CD4-positive, alpha-beta memory T cell (primary cell): ENCODE results near the gene LHFPL3. TPM values are rescaled to one million over a fixed set of nuclear protein-coding genes. Genes with fewer than 3 reads are reported as not detected.

Source experiments
- CTCF ChIA-PET: fragments of 350-600 bp; sonication (Branson Sonifier 250); formaldehyde crosslinking; loops from one replicate; lab custom pipeline; 2021; ENCODE audit warnings: inconsistent platforms; ENCODE audit not compliant: partially characterized antibody; lab: Charles Lee
- POLR2A ChIA-PET: fragments of 350-600 bp; sonication (Branson Sonifier 250); formaldehyde crosslinking; loops from one replicate; lab custom pipeline; 2021; ENCODE audit not compliant: partially characterized antibody; lab: Charles Lee
- DNase-seq, 5 donors: peaks; one replicate each; pipeline versions ENCODE4 v3.0.0 to v3.0.0-alpha.2; 2020 to 2022; ENCODE audit warnings: mixed read lengths in 1 of 5
- H3K27ac ChIP-seq: one replicate; pipeline ENCODE4 v1.7.0; 2013; ENCODE audit warnings: low read depth, low read length
- H3K27me3 ChIP-seq: 2 replicates; pipeline ENCODE4 v1.7.0; 2013; ENCODE audit warnings: mild to moderate bottlenecking, low read length, moderate library complexity; ENCODE audit not compliant: insufficient read depth
- H3K36me3 ChIP-seq: 2 replicates; pipeline ENCODE4 v1.7.0; 2013; ENCODE audit warnings: mild to moderate bottlenecking, low read length, moderate library complexity; ENCODE audit not compliant: insufficient read depth
- H3K4me1 ChIP-seq: 2 replicates; pipeline ENCODE4 v1.7.0; 2013; ENCODE audit warnings: mild to moderate bottlenecking, low read length, moderate library complexity; ENCODE audit not compliant: insufficient read depth
- H3K4me3 ChIP-seq, 2 donors: one replicate each; pipeline ENCODE4 v1.7.0; 2013; ENCODE audit warnings: low read length in 2 of 2, mild to moderate bottlenecking in 1 of 2
- H3K9me3 ChIP-seq, 2 donors: one replicate each; pipeline ENCODE4 v1.7.0; 2013; ENCODE audit warnings: low read length in 2 of 2, control low read depth in 1 of 2; ENCODE audit not compliant: control insufficient read depth in 1 of 2
- H3K27ac Mint-ChIP-seq, 7 donors: one replicate each; pipeline ENCODE4 v1.8.0; 2020 to 2021; ENCODE audit warnings: mixed read lengths in 7 of 7, mild to moderate bottlenecking in 6 of 7, inconsistent platforms in 3 of 7, moderate library complexity in 3 of 7
- H3K27me3 Mint-ChIP-seq, 2 donors: one replicate each; pipeline ENCODE4 v1.8.0; 2020 to 2021; ENCODE audit warnings: mixed read lengths in 2 of 2
- H3K36me3 Mint-ChIP-seq, 2 donors: one replicate each; pipeline ENCODE4 v1.8.0; 2020 to 2021; ENCODE audit warnings: mixed read lengths in 2 of 2, inconsistent platforms in 1 of 2, mild to moderate bottlenecking in 1 of 2
- H3K4me1 Mint-ChIP-seq, 4 donors: one replicate each; pipeline ENCODE4 v1.8.0; 2020 to 2021; ENCODE audit warnings: mixed read lengths in 4 of 4, mild to moderate bottlenecking in 1 of 4
- H3K4me3 Mint-ChIP-seq, 8 donors: one replicate each; pipeline ENCODE4 v1.8.0; 2020 to 2021; ENCODE audit warnings: mixed read lengths in 8 of 8, mild to moderate bottlenecking in 7 of 8, moderate library complexity in 6 of 8, inconsistent platforms in 3 of 8
- H3K9me3 Mint-ChIP-seq, 8 donors: one replicate each; pipeline ENCODE4 v1.8.0; 2020 to 2021; ENCODE audit warnings: mixed read lengths in 8 of 8, mild to moderate bottlenecking in 5 of 8, inconsistent platforms in 3 of 8, moderate library complexity in 1 of 8
- intact Hi-C: fragments of 100-400 bp; cut with micrococcal nuclease; formaldehyde crosslinking; loops from one replicate; pipeline ENCODE4 v1.15.1; 2023
- polyA plus RNA-seq, 2 donors: library from polyadenylated mRNA; unstranded; fragments of 300-500 nt; fragmentation: Illumina TruSeq; gene quantifications; one replicate each; pipeline ENCODE4 v1.2.3, GENCODE V29; 2021
- total RNA-seq, 2 experiments: library from RNA; stranded (reverse); gene quantifications; one replicate each; pipeline ENCODE4 v1.2.3, GENCODE V29; 2021

The LHFPL3 gene
- total and polyA plus RNA-seq, 4 experiments from 2014 or later = not detected

DNA sequence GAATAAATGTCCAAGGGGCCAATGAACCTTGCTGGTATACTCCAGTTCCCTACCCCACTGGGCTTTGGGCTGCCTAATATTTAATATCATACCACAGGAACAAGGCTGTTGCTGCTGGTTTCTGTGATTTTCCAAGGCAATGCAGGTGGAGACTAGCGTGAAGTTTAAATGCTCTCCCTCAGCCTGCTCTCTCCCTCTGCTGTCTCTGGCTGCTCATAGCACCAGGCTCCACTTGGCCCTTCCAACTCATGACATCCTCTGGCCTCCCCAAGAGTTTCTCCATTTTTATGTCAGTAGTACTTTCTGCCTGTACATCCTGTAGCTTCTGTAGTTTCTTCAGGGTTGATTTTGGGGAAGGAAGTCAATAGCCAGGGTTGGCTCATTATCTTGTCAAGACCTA lies 103.5 kb downstream of the LHFPL3 start:
- no peak for DNase-seq
- Histone ChIP-seq H3K36me3 (no peaks in the 10 kb centered on the region), H3K27ac (no peak overlapping the region), H3K4me3 (no peak overlapping the region), H3K9me3 (no peaks in the 10 kb centered on the region), H3K27me3 (no peaks in the 10 kb centered on the region), H3K4me1 (no peaks in the 10 kb centered on the region)
- intact Hi-C loops = no loop called here
- Mint-ChIP-seq H3K27ac (no peak overlapping the region), H3K27me3 (peaks cover 0 to 8% of the 10 kb centered on the region in 2 donors), H3K36me3 (no peaks in the 10 kb centered on the region), H3K4me3 (no peak overlapping the region), H3K4me1 (no peaks in the 10 kb centered on the region), H3K9me3 (peaks cover 0 to 6% (median 1%) of the 10 kb centered on the region in 8 donors)
- POLR2A ChIA-PET = no interaction called here
- CTCF ChIA-PET = no interaction called here

GRCh38 chr7:104434129-104434528 lies 105.7 kb downstream of the LHFPL3 start:
- H3K27ac ChIP-seq = no peak overlapping the region
- H3K27me3 Mint-ChIP-seq = peaks cover 0 to 13% of the 10 kb centered on the region in 2 donors
- no peaks in the 10 kb centered on the region for H3K4me1 ChIP-seq
- H3K27me3 ChIP-seq = no peaks in the 10 kb centered on the region
- intact Hi-C loops = no loop called here
- CTCF ChIA-PET = no interaction called here
- no peaks in the 10 kb centered on the region for H3K4me1 Mint-ChIP-seq
- no peak for DNase-seq
- no peaks in the 10 kb centered on the region for H3K36me3 Mint-ChIP-seq
- POLR2A ChIA-PET = no interaction called here
- H3K27ac Mint-ChIP-seq = no peak overlapping the region
- H3K9me3 Mint-ChIP-seq = peaks cover 0 to 6% (median 2%) of the 10 kb centered on the region in 8 donors
- no peaks in the 10 kb centered on the region for H3K9me3 ChIP-seq
- no peak overlapping the region for H3K4me3 Mint-ChIP-seq
- no peak overlapping the region for H3K4me3 ChIP-seq
- H3K36me3 ChIP-seq = no peaks in the 10 kb centered on the region

- H3K27me3 ChIP-seq = no peaks in the 10 kb centered on the region
Observed at GRCh38 chr7:104442481-104442880, 114.1 kb downstream of the LHFPL3 start.

GRCh38 chr7:104444017-104444416 lies 115.6 kb downstream of the LHFPL3 start:
- Mint-ChIP-seq H3K36me3 (no peaks in the 10 kb centered on the region), H3K27me3 (peaks cover 0 to 2% of the 10 kb centered on the region in 2 donors), H3K27ac (no peak overlapping the region), H3K9me3 (peaks cover 0 to 2% (median 0%) of the 10 kb centered on the region in 8 donors), H3K4me1 (no peaks in the 10 kb centered on the region), H3K4me3 (no peak overlapping the region)
- Histone ChIP-seq H3K9me3 (no peaks in the 10 kb centered on the region), H3K36me3 (no peaks in the 10 kb centered on the region), H3K27ac (no peak overlapping the region), H3K4me1 (no peaks in the 10 kb centered on the region), H3K27me3 (no peaks in the 10 kb centered on the region), H3K4me3 (no peak overlapping the region)
- intact Hi-C loops = no loop called here
- no peak for DNase-seq
- CTCF ChIA-PET = no interaction called here
- POLR2A ChIA-PET = no interaction called here

More at GRCh38 chr7:104442481-104442880, 114.1 kb downstream of the LHFPL3 start:
- Histone ChIP-seq H3K36me3 (no peaks in the 10 kb centered on the region), H3K4me3 (no peak overlapping the region), H3K4me1 (no peaks in the 10 kb centered on the region), H3K27ac (no peak overlapping the region), H3K9me3 (no peaks in the 10 kb centered on the region)
- H3K9me3 Mint-ChIP-seq = peaks cover 0 to 3% (median 0%) of the 10 kb centered on the region in 8 donors
- H3K27me3 Mint-ChIP-seq = peaks cover 0 to 6% of the 10 kb centered on the region in 2 donors
- H3K4me3 Mint-ChIP-seq = no peak overlapping the region
- DNase-seq = no peak
- no peaks in the 10 kb centered on the region for H3K36me3 Mint-ChIP-seq
- POLR2A ChIA-PET = no interaction called here
- intact Hi-C loops = no loop called here
- CTCF ChIA-PET = no interaction called here
- no peaks in the 10 kb centered on the region for H3K4me1 Mint-ChIP-seq
- no peak overlapping the region for H3K27ac Mint-ChIP-seq

DNA sequence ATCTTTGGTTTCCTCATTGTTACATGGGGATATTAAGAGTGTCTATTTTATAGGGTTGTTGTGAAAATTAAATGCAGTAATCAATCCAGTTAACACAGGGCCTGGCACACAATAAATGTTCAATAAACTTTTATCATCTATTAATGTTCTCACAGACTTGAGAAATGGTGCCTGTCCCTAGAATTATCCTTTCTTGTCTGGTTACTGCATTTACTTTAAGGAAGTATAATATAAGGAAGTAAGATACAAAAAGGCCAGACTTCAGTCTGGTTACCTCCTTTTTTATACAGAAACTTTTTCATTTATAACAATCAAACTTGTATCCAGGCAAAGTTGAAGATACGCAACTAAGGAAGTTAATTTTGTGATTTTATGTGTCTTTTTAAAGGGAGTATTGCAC lies 117.0 kb downstream of the LHFPL3 start:
- no peak overlapping the region for H3K4me3 ChIP-seq
- CTCF ChIA-PET = no interaction called here
- Mint-ChIP-seq H3K4me3 (no peak overlapping the region), H3K27ac (no peak overlapping the region), H3K9me3 (no peaks in the 10 kb centered on the region), H3K36me3 (no peaks in the 10 kb centered on the region), H3K27me3 (peaks cover 0 to 3% of the 10 kb centered on the region in 2 donors), H3K4me1 (no peaks in the 10 kb centered on the region)
- no peaks in the 10 kb centered on the region for H3K36me3 ChIP-seq
- H3K9me3 ChIP-seq = no peaks in the 10 kb centered on the region
- H3K4me1 ChIP-seq = no peaks in the 10 kb centered on the region
- POLR2A ChIA-PET = no interaction called here
- DNase-seq = no peak
- no peak overlapping the region for H3K27ac ChIP-seq
- intact Hi-C loops = no loop called here
- no peaks in the 10 kb centered on the region for H3K27me3 ChIP-seq

DNA sequence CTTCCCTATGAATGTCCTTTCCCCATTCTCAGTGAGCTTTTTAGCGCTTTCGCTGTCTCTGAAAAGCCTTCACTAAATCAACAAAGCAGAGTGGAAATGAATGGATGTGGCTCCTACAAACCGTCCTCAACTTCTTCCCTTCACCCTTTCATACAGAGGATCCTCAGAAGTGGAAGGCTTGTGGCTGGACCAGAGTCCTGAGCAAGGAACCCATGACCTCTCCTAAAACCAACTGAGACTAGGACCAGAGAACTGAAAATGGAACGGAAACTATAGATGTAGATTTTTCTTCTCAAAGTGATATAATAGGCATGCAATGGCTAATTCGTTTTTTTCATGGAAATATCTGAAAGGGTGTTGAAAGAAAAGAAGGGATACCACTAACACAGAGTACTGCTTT lies 122.5 kb downstream of the LHFPL3 start:
- H3K9me3 ChIP-seq = no peaks in the 10 kb centered on the region
- H3K4me3 ChIP-seq = no peak overlapping the region
- H3K36me3 Mint-ChIP-seq = no peaks in the 10 kb centered on the region
- no peak for DNase-seq
- H3K4me3 Mint-ChIP-seq = no peak overlapping the region
- ChIA-PET CTCF (no interaction called here), POLR2A (no interaction called here)
- no peaks in the 10 kb centered on the region for H3K9me3 Mint-ChIP-seq
- H3K4me1 ChIP-seq = no peaks in the 10 kb centered on the region
- no peaks in the 10 kb centered on the region for H3K36me3 ChIP-seq
- no peaks in the 10 kb centered on the region for H3K27me3 ChIP-seq
- H3K27ac ChIP-seq = no peak overlapping the region
- H3K27me3 Mint-ChIP-seq = peaks cover 0 to 1% of the 10 kb centered on the region in 2 donors
- no peaks in the 10 kb centered on the region for H3K4me1 Mint-ChIP-seq
- no peak overlapping the region for H3K27ac Mint-ChIP-seq
- intact Hi-C loops = no loop called here

DNA sequence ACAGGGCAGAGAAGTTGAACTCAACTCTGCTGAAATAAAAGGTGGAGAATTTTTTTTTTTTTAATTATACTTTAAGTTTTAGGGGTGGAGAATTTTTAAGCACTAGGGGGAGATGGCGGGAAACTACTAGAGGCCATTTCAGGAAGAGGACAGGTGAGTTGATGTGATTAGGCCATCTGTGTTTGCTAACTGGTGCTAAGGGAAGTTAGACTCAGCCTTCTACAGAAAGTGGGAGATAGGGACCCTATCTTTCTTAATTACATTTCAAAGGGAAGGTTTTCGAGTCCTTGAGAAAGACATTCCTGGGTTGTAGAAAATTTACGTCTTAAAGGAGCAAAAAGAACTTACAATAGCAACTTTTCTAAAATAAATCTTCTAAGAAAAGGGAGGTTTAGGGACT lies 124.8 kb downstream of the LHFPL3 start:
- no peak for DNase-seq
- H3K27me3 ChIP-seq = no peaks in the 10 kb centered on the region
- ChIA-PET POLR2A (no interaction called here), CTCF (no interaction called here)
- Mint-ChIP-seq H3K27ac (no peak overlapping the region), H3K36me3 (no peaks in the 10 kb centered on the region), H3K9me3 (peaks cover 0 to 4% (median 0%) of the 10 kb centered on the region in 8 donors), H3K27me3 (peaks cover 0 to 1% of the 10 kb centered on the region in 2 donors), H3K4me3 (no peak overlapping the region), H3K4me1 (no peaks in the 10 kb centered on the region)
- H3K27ac ChIP-seq = no peak overlapping the region
- intact Hi-C loops = no loop called here
- no peaks in the 10 kb centered on the region for H3K36me3 ChIP-seq
- no peak overlapping the region for H3K4me3 ChIP-seq
- H3K4me1 ChIP-seq = no peaks in the 10 kb centered on the region
- no peaks in the 10 kb centered on the region for H3K9me3 ChIP-seq

GRCh38 chr7:104458875-104459274 lies 130.5 kb downstream of the LHFPL3 start:
- Histone ChIP-seq H3K27me3 (no peaks in the 10 kb centered on the region), H3K27ac (no peak overlapping the region), H3K36me3 (no peaks in the 10 kb centered on the region), H3K4me3 (no peak overlapping the region), H3K4me1 (no peaks in the 10 kb centered on the region), H3K9me3 (no peaks in the 10 kb centered on the region)
- DNase-seq = no peak
- no peaks in the 10 kb centered on the region for H3K4me1 Mint-ChIP-seq
- ChIA-PET POLR2A (no interaction called here), CTCF (no interaction called here)
- H3K27ac Mint-ChIP-seq = no peak overlapping the region
- no peaks in the 10 kb centered on the region for H3K27me3 Mint-ChIP-seq
- peaks cover 4 to 26% (median 8%) of the 10 kb centered on the region in 8 donors for H3K9me3 Mint-ChIP-seq
- intact Hi-C loops = no loop called here
- H3K36me3 Mint-ChIP-seq = no peaks in the 10 kb centered on the region
- H3K4me3 Mint-ChIP-seq = no peak overlapping the region
